HG03060 (cell line): Measurements from ENCODE around the gene TADA3.

ENCODE experiments used
- ATAC-seq: cut with Tn5 transposase; IDR thresholded peaks from one replicate; pipeline ENCODE4 v1.9.1; 2021; ENCODE audit warnings: low read depth, moderate number of reproducible peaks; ENCODE audit not compliant: unreplicated experiment

TADA3 gene

GRCh38 chr3:9809615-9810432, 17.6 kb upstream of the TADA3 start, which contains the start of gene TTLL3:
TTLL3 (plus strand) TSS chr3:9810262; CDS start chr3:9810662, 400 bp downstream.
- no peak for ATAC-seq

GRCh38 chr3:9809239-9809614, 17.0 kb upstream of the TADA3 start:
- ATAC-seq = no peak

GRCh38 chr3:9808345-9809037, 16.2 kb upstream of the TADA3 start:
- ATAC-seq = no peak

DNA sequence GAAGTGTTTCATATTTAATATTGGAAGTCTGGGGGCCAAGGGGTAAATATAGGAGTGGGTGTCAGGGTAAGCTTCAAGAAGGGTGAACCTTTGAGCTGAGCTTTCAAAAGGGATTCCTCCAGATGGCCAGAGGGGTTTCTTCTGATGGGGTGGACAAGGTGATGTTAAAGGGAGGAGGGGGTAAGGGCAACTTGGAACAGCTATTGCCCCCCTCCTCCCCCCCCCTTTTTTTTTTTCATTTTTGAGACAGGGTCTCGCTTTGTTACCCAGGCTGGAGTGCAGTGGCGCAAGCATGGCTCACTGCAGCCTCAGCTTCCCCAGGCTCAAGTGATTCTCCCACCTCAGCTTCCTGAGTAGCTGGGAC, 15.7 kb upstream of the TADA3 start:
- no peak for ATAC-seq

- ATAC-seq = no peak
These were observed 14.7 kb upstream of the TADA3 start for GRCh38 chr3:9806688-9807589.

DNA sequence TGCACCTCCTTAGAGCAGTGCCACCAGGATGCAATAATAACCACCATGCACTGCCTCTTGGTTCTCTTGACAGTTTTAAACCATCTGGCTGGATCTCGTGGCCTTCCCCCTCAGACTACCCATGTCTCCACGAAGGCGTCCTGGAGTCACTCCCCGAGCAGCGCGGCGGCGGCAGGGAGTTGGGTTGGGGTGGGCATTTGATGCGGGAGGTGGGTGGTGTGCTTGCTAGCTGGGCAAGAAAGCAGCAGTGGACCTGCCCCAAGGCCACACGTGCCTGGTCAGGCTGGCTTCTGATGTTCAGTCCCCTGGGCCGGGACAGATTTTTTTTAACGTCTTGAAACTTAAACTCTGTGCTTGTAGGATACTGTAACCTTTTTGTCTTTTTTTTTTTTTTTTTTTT, 13.9 kb upstream of the TADA3 start:
- ATAC-seq = no peak

GRCh38 chr3:9804996-9805395, 12.7 kb upstream of the TADA3 start:
- no peak for ATAC-seq

GRCh38 chr3:9803494-9803893, 11.2 kb upstream of the TADA3 start:
- no peak for ATAC-seq

DNA sequence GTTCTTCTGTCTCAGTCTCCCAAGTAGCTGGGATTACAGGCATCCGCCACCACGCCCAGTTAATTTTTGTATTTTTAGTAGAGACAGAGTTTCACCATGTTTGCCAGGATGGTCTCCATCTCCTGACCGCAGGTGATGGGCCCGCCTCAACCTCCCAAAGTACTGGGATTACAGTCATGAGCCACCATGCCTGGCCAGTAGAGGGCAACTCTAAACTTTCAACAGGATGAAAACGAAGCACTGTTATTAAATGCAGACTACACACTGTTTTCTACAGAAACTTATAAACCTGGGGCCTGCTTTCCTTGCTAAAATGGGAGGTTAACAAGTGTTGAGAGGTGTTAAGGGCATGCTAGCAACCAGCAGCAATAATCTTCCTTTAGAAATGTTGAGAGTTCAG, 8.3 kb upstream of the TADA3 start:
- ATAC-seq = no peak

DNA sequence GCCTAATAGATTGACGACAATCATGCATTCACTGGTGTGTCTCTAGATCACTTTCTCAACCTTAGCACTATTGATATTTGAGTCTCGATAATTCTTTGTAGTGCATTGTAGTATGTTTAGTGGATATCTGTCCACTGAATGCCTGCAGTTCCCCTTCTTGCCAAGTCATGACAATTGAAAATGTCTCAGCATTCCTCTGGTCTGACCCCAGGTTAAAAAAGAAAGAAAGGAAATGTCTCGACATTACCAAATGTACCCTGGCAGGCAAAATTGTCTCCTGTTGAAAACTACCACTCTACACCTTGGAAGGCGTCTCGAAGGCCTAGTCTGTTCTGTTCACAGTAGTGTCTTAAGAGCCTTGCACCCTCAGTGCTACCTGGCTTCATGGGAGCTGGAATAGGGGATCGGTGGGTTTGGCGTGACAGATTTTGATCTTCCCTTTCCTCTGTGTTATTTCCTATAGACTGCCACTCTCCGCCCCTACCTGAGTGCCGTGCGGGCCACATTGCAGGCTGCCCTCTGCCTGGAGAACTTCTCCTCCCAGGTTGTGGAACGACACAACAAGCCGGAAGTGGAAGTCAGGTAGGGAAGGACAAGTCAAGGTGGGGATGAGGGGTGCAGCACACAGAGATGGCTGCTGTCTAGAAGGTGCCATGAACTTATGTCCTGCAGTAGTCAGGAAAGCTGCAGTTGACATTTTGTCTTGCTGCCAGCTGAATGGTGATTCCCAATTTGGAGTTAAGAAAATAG, 5.1 kb upstream of the TADA3 start:
- no peak for ATAC-seq

- ATAC-seq = no peak
These were observed 2.9 kb upstream of the TADA3 start for GRCh38 chr3:9795207-9795606.

- no peak for ATAC-seq
These were observed 2.1 kb upstream of the TADA3 start for GRCh38 chr3:9794400-9794799.

DNA sequence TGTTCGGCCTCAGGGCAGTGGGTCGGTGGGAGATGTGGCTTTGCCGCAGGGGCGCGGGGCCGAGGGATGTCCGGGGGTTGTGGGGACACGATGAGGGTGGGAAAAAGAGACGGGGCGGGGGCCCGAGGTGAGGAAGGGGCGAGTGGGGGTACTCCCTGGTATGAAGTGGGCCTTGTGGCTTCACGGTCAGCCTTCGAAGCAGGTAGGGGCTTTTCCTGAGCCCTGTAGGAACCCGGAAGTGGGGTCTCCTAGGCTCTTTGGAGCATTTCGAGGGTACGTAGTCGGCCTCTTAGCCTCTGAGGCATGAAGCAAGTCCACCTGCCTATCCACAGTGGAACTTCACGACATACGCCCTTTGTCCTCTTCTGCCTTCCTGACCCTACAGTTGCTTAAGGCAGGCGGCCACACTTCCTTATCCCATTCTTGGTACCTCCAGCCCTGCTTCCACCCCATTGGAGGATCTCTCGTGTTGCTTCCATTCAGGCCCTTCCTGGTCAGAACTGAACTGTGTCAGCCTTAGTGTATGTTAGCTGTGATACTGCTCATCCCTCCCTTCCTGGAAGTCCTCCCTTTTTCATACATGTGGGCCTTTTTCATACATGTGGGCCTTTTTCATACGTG, 998 bp upstream of the TADA3 start:
- no peak for ATAC-seq

GRCh38 chr3:9791790-9792404, 376 bp downstream of the TADA3 start:
- ATAC-seq = no peak

DNA sequence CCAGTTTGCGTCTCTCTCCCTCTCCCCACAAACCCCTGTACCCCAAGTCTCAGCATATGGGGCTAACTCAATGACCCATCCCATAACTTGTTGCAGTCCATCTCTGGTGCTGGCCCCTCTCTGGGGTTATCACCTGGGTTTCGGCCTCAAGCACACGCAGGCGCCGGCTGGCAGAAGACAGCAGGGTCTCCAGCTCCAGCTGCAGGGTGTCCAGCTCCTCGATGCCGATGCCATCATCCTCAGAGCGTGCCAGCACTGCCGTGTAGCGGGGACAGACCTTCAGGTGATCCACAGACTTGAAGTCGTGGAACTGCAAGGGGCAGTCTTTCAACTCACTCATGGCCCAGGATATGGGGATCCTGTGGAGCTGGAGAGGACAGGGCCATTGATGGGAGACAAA, 1.1 kb downstream of the TADA3 start:
- ATAC-seq = no peak

- ATAC-seq = no peak
These were observed 4.6 kb downstream of the TADA3 start for GRCh38 chr3:9787714-9788113.

- ATAC-seq = no peak
These were observed 5.2 kb downstream of the TADA3 start for GRCh38 chr3:9786825-9787669.

- ATAC-seq = no peak
These were observed 6.0 kb downstream of the TADA3 start for GRCh38 chr3:9786209-9786739.
